HUES6 (cell line): ENCODE measurements around the gene ZNF284.
"Not testable (repeated sequence)": the region's sequence is repeated elsewhere in the genome, so short reads cannot be mapped to it uniquely, and the experiment has no call there.

Experiments used
- H3K27ac ChIP-seq: 2 replicates; pipeline ENCODE4 v1.7.0; 2013; ENCODE audit warnings: low read depth, mild to moderate bottlenecking, low read length, inconsistent platforms
- H3K27me3 ChIP-seq: 2 replicates; pipeline ENCODE4 v1.6.1; 2013; ENCODE audit warnings: low read length; ENCODE audit not compliant: control insufficient read depth, insufficient read depth
- H3K36me3 ChIP-seq: 2 replicates; pipeline ENCODE4 v1.6.1; 2013; ENCODE audit warnings: low read length; ENCODE audit not compliant: control insufficient read depth, insufficient read depth
- H3K4me1 ChIP-seq: 2 replicates; pipeline ENCODE4 v1.6.1; 2013; ENCODE audit warnings: low read length; ENCODE audit not compliant: control insufficient read depth, insufficient read depth
- H3K4me3 ChIP-seq: 2 replicates; pipeline ENCODE4 v1.5.1; 2013; ENCODE audit warnings: low read depth, low read length
- H3K9ac ChIP-seq: one replicate; pipeline ENCODE4 v1.6.1; 2013; ENCODE audit warnings: mild to moderate bottlenecking, low read length
- H3K9me3 ChIP-seq: 2 replicates; pipeline ENCODE4 v1.6.1; 2013; ENCODE audit warnings: low read depth, low read length; ENCODE audit not compliant: control insufficient read depth, insufficient read depth

The ZNF284 gene

DNA sequence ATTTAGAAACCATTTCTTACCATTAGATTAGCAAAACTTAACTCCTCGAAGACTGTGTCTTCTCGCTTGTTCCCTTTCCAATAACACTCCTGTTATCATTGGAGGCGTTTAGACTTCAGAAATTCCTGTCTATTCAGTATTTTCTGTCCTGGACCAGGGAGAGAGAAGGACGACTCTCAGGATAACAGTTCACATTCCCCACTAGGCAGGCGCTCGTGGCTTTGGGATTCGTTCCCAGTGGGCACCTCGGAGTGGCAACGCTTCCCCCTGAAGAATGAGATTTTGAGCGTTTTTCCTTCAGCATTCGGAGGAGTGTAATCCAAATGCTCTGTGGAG, 40.8 kb downstream of the ZNF284 start:
- H3K36me3 ChIP-seq, result peaks cover 28% of the 10 kb centered on the region
- no peaks in the 10 kb centered on the region for H3K27me3 ChIP-seq
- H3K4me3 ChIP-seq, result peak overlapping the region; percentile 86
- H3K4me1 ChIP-seq, result peaks cover 3% of the 10 kb centered on the region; the same call in 1 of the 2 replicates
- H3K27ac ChIP-seq, result peak overlapping the region; percentile 78; the same call in 1 of the 2 replicates
- peaks cover 12% of the 10 kb centered on the region for H3K9me3 ChIP-seq
- H3K9ac ChIP-seq, result peak overlapping the region; percentile 89

- peaks cover 27% of the 10 kb centered on the region for H3K36me3 ChIP-seq
- H3K9ac ChIP-seq, result peak within 1 kb of the TSS; percentile 89
- peaks cover 7% of the 10 kb centered on the region for H3K9me3 ChIP-seq
- no peaks in the 10 kb centered on the region for H3K27me3 ChIP-seq
- H3K4me1 ChIP-seq, result peaks cover 3% of the 10 kb centered on the region; the same call in 1 of the 2 replicates
- peak within 1 kb of the TSS; percentile 78; the same call in 1 of the 2 replicates for H3K27ac ChIP-seq
- peak within 1 kb of the TSS; percentile 86 for H3K4me3 ChIP-seq
Measured at GRCh38 chr19:44113138-44113783, 41.3 kb downstream of the ZNF284 start, which contains the start of gene ZNF225. TSS of gene ZNF225 (plus strand) at chr19:44113399. CDS start at chr19:44115828, 2,429 bp downstream.

DNA sequence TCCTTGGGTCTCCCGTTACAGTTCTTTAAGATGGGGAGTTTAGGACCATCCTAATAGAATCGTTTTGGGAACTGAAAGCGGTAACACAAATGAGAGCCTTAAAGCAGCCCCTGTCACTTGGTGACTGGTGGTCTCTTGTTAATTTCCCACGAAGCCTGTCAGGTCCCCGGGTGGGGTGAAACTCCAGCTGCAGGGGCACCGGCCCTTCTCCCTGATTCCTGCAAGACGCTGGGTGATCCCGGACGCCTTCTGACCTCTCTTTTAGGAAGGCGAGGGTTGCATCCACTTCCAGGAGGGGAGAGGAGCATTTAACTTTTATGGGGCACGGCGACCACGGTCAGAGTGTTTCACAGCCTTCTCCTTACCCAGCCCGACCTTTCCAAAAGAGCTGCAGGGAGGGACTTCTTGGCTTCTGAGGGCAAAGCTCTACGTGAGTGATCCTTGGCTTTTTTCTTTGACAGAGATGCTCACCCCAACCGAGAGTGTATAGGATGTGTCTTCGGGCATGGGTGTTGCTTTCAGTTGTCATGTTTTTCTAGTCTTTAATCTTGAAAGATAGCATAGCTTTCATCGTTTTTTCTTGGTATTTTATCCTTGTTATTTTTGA, 41.9 kb downstream of the ZNF284 start:
- H3K36me3 ChIP-seq, result peaks cover 27% of the 10 kb centered on the region
- peak overlapping the region; percentile 83 for H3K9ac ChIP-seq
- peaks cover 4% of the 10 kb centered on the region; the same call in 1 of the 2 replicates for H3K9me3 ChIP-seq
- H3K4me3 ChIP-seq, result peak overlapping the region; percentile 86
- H3K4me1 ChIP-seq, result peaks cover 3% of the 10 kb centered on the region; the same call in 1 of the 2 replicates
- H3K27me3 ChIP-seq, result no peaks in the 10 kb centered on the region
- no peak overlapping the region for H3K27ac ChIP-seq

- peaks cover 36% of the 10 kb centered on the region for H3K36me3 ChIP-seq
- H3K9me3 ChIP-seq, result not testable (repeated sequence)
Measured at GRCh38 chr19:44121162-44121561, 49.2 kb downstream of the ZNF284 start.

DNA sequence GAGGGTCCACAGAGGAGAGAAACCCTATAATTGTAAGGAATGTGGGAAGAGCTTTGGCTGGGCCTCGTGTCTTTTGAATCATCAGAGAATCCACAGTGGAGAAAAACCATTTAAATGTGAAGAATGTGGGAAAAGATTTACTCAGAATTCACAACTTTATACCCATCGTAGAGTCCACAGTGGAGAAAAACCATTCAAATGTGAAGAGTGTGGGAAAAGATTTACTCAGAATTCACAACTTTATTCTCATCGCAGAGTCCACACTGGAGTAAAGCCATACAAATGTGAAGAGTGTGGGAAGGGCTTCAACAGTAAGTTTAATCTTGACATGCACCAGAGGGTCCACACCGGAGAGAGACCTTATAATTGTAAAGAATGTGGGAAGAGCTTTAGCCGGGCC, 60.0 kb downstream of the ZNF284 start:
- H3K4me3 ChIP-seq, result no peak overlapping the region
- H3K27ac ChIP-seq, result no peak overlapping the region
- peaks cover 8% of the 10 kb centered on the region; the same call in 1 of the 2 replicates for H3K9me3 ChIP-seq
- H3K36me3 ChIP-seq, result peaks cover 32% of the 10 kb centered on the region
- no peak overlapping the region for H3K9ac ChIP-seq
- no peaks in the 10 kb centered on the region for H3K27me3 ChIP-seq
- H3K4me1 ChIP-seq, result no peaks in the 10 kb centered on the region

More at GRCh38 chr19:44121162-44121561, 49.2 kb downstream of the ZNF284 start:
- not testable (repeated sequence) for H3K27ac ChIP-seq, H3K4me1 ChIP-seq, H3K4me3 ChIP-seq, H3K27me3 ChIP-seq, H3K9ac ChIP-seq
